HepG2 (cell line): ENCODE results near the gene KCNK5.

ENCODE experiments used
- ELF4 ChIP-seq: sonication (generic); formaldehyde crosslinking; IDR thresholded peaks from 2 replicates; pipeline ENCODE4 v1.5.0; 2020; ENCODE audit warnings: missing genetic modification reagents, mild to moderate bottlenecking, moderate library complexity, borderline replicate concordance
- HOMEZ ChIP-seq: IDR thresholded peaks from 2 replicates; pipeline ENCODE4 v1.6.1; 2016; ENCODE audit warnings: low read depth
- MAZ ChIP-seq, 2 experiments: sonication (generic) in 1 of 2; formaldehyde crosslinking in 1 of 2; IDR thresholded peaks; 2 replicates each; pipeline versions ENCODE4 v1.5.0 to v1.6.1; 2012 to 2020; ENCODE audit warnings: low read depth in 2 of 2, mild to moderate bottlenecking in 2 of 2, borderline replicate concordance in 1 of 2, improper control_type of control experiment in 1 of 2, low read length in 1 of 2, missing genetic modification reagents in 1 of 2, moderate library complexity in 1 of 2
- SETDB1 ChIP-seq: sonication (generic); formaldehyde crosslinking; IDR thresholded peaks from 2 replicates; pipeline ENCODE4 v1.5.1; 2020; ENCODE audit warnings: missing genetic modification reagents, mild to moderate bottlenecking, borderline replicate concordance
- ZBTB8A ChIP-seq: sonication (generic); formaldehyde crosslinking; IDR thresholded peaks from 2 replicates; pipeline ENCODE4 v1.4.0; 2020; ENCODE audit warnings: mild to moderate bottlenecking, low read depth, missing genetic modification reagents, borderline replicate concordance

DNA sequence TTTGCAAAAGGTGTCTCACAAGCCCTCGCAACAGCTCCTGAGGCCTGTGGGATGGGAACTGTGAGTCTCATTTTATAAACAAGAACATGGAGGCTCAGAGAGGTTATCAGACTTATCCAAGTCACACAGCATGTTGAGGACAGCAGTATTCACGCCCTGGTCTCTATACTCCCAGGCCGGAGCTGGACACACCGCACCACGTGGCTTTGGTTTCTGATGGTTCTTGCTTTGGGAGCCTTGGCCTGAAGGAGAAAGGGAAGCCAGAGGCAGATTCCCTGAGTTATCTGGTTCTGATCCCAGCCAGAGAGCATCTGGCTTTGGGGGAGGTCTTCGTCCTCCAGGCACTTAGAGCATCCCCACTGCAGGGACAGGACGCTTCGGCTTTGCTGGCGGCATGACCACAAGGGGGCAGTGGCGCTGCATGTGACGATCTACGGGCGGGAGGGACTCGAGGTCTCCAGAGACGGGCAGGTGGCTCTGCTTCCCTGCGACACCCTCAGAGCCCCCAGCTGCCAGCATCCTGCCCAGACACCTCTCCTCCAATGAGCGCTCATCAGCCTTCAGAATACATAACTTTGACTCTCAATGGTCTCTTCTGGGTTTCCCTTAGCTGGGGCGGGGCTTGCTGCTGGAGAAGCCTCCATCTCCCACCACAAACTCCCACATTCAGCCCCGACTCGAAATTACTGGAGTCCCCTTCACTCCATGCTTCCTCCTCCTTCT, 62.9 kb downstream of the KCNK5 start:
- TF ChIP-seq MAZ (IDR thresholded peaks at IDR 0.05; ENCODE audit: borderline replicate concordance, low read depth, low read length) (no peak), MAZ (CRISPR knock-in tag; IDR thresholded peaks at IDR 0.05; ENCODE audit: low read depth) (no peak), HOMEZ (CRISPR knock-in tag) (no peak), ZBTB8A (no peak), ELF4 (CRISPR knock-in tag) (no peak), SETDB1 (CRISPR knock-in tag) (no peak)
